GM18907 (cell line): ENCODE measurements around the gene FXYD4.

Experiments
- ATAC-seq: cut with Tn5 transposase; IDR thresholded peaks from one replicate; pipeline ENCODE4 v1.9.1; 2021; ENCODE audit warnings: mild to moderate bottlenecking, moderate library complexity; ENCODE audit not compliant: unreplicated experiment

FXYD4 gene

GRCh38 chr10:43343126-43343525 lies 28.3 kb upstream of the FXYD4 start:
- ATAC-seq, result no peak

- ATAC-seq, result no peak
Measured at GRCh38 chr10:43344051-43344450, 27.4 kb upstream of the FXYD4 start.

GRCh38 chr10:43347997-43348396 lies 23.4 kb upstream of the FXYD4 start:
- ATAC-seq, result no peak

- ATAC-seq, result peak; percentile 100
Measured at GRCh38 chr10:43348511-43349312, 22.7 kb upstream of the FXYD4 start.

GRCh38 chr10:43350156-43350555 lies 21.3 kb upstream of the FXYD4 start:
- no peak for ATAC-seq

- no peak for ATAC-seq
Measured at GRCh38 chr10:43350686-43351085, 20.8 kb upstream of the FXYD4 start.

- ATAC-seq, result no peak
Measured at GRCh38 chr10:43351301-43351700, 20.1 kb upstream of the FXYD4 start.

GRCh38 chr10:43352951-43353350 lies 18.5 kb upstream of the FXYD4 start:
- ATAC-seq, result no peak

- no peak for ATAC-seq
Measured at GRCh38 chr10:43353495-43354329, 17.7 kb upstream of the FXYD4 start.

GRCh38 chr10:43354330-43354635 lies 17.2 kb upstream of the FXYD4 start:
- no peak for ATAC-seq

- no peak for ATAC-seq
Measured at GRCh38 chr10:43354879-43355380, 16.5 kb upstream of the FXYD4 start.

GRCh38 chr10:43355749-43356371 lies 15.6 kb upstream of the FXYD4 start:
- no peak for ATAC-seq

GRCh38 chr10:43360086-43360485 lies 11.3 kb upstream of the FXYD4 start:
- no peak for ATAC-seq

GRCh38 chr10:43361547-43362190 lies 9.8 kb upstream of the FXYD4 start:
- no peak for ATAC-seq

GRCh38 chr10:43362191-43362839 lies 9.1 kb upstream of the FXYD4 start:
- ATAC-seq, result peak; percentile 98

GRCh38 chr10:43365001-43365400 lies 6.4 kb upstream of the FXYD4 start:
- ATAC-seq, result no peak

GRCh38 chr10:43369921-43370320 lies 1.5 kb upstream of the FXYD4 start:
- no peak for ATAC-seq

GRCh38 chr10:43370671-43371215 lies 693 bp upstream of the FXYD4 start:
- ATAC-seq, result no peak

- ATAC-seq, result no peak
Measured at GRCh38 chr10:43372765-43373361, 1.4 kb downstream of the FXYD4 start.

- ATAC-seq, result no peak
Measured at GRCh38 chr10:43373461-43373860, 2.0 kb downstream of the FXYD4 start.
